GM19035 (cell line): ENCODE measurements around the gene ISLR2.
A peak's percentile ranks its signal among the peaks of the same experiment; 100 is the strongest.
"Not testable (repeated sequence)": the region's sequence is repeated elsewhere in the genome, so short reads cannot be mapped to it uniquely, and the experiment has no call there.

Source experiments
- ATAC-seq: cut with Tn5 transposase; IDR thresholded peaks from one replicate; pipeline ENCODE4 v1.9.1; 2021; ENCODE audit not compliant: unreplicated experiment

Gene ISLR2

GRCh38 chr15:74130155-74130848, at the start of gene ISLR2:
TSS of gene ISLR2 (plus strand) at chr15:74130586. CDS start at chr15:74132755, 2,169 bp downstream.
- no peak for ATAC-seq

GRCh38 chr15:74082450-74082849, 47.9 kb upstream of the ISLR2 start, which contains the start of gene GOLGA6A:
TSS of gene GOLGA6A (minus strand) at chr15:74082550. CDS start at chr15:74082509, 41 bp downstream.
- not testable (repeated sequence) for ATAC-seq

- ATAC-seq: not testable (repeated sequence)
These were observed 35.8 kb upstream of the ISLR2 start for GRCh38 chr15:74094567-74094966.

- not testable (repeated sequence) for ATAC-seq
These were observed 34.8 kb upstream of the ISLR2 start for GRCh38 chr15:74095610-74096009.

- ATAC-seq: not testable (repeated sequence)
These were observed 33.5 kb upstream of the ISLR2 start for GRCh38 chr15:74096753-74097474.

GRCh38 chr15:74099963-74100733, 30.2 kb upstream of the ISLR2 start:
- peak; percentile 92 for ATAC-seq

- no peak for ATAC-seq
These were observed 22.3 kb upstream of the ISLR2 start for GRCh38 chr15:74108111-74108510.

GRCh38 chr15:74108611-74109010, 21.8 kb upstream of the ISLR2 start:
- ATAC-seq: not testable (repeated sequence)

GRCh38 chr15:74109713-74110112, 20.7 kb upstream of the ISLR2 start:
- ATAC-seq: no peak

- ATAC-seq: no peak
These were observed 10.0 kb upstream of the ISLR2 start for GRCh38 chr15:74120426-74120825.

GRCh38 chr15:74121039-74121438, 9.3 kb upstream of the ISLR2 start:
- ATAC-seq: no peak

GRCh38 chr15:74121858-74122257, 8.5 kb upstream of the ISLR2 start:
- ATAC-seq: no peak

GRCh38 chr15:74122403-74123130, 7.8 kb upstream of the ISLR2 start:
- no peak for ATAC-seq

- no peak for ATAC-seq
These were observed 7.3 kb upstream of the ISLR2 start for GRCh38 chr15:74123131-74123429.

GRCh38 chr15:74123658-74124057, 6.7 kb upstream of the ISLR2 start:
- ATAC-seq: no peak

- no peak for ATAC-seq
These were observed 6.2 kb upstream of the ISLR2 start for GRCh38 chr15:74124196-74124595.

- ATAC-seq: no peak
These were observed 5.6 kb upstream of the ISLR2 start for GRCh38 chr15:74124759-74125158.

GRCh38 chr15:74127255-74127953, 3.0 kb upstream of the ISLR2 start:
- peak; percentile 67 for ATAC-seq

- ATAC-seq: peak; percentile 22
These were observed 2.2 kb upstream of the ISLR2 start for GRCh38 chr15:74127954-74128784.
